PC-3 (cell line): ENCODE results near the gene RBM26. TPM values are rescaled to one million over a fixed set of nuclear protein-coding genes. Genes with fewer than 3 reads are reported as not detected.
A peak's percentile ranks its signal among the peaks of the same experiment; 100 is the strongest.

Experiments
- ATAC-seq: fragments of 200-7000 bp; cut with Tn5 transposase; 2 replicates; pipeline ENCODE4 v1.9.1; 2020; ENCODE audit warnings: mild to moderate bottlenecking, moderate library complexity
- BruUV-seq: library from RNA; stranded (reverse); fragments of 400-500 nt; replicated peaks from 2 replicates; lab custom pipeline; 2021; lab: Mats Ljungman, UMichigan
- CTCF ChIA-PET: fragments of 300-600 bp; sonication (Branson Sonifier 250); formaldehyde crosslinking; loops from one replicate; lab custom pipeline; 2022; ENCODE audit warnings: antibody characterized with exemption; lab: Charles Lee
- POLR2A ChIA-PET: fragments of 300-600 bp; sonication (Branson Sonifier 250); formaldehyde crosslinking; loops from one replicate; lab custom pipeline; 2022; ENCODE audit warnings: antibody characterized with exemption; ENCODE audit not compliant: unreplicated experiment; lab: Charles Lee
- DNase-seq: peaks from one replicate; pipeline ENCODE4 v3.0.0-alpha.2; 2015
- H2AFZ ChIP-seq: fragments of 300-600 bp; sonication (generic); 2 replicates; pipeline ENCODE4 v1.6.0; 2016; ENCODE audit warnings: antibody characterized with exemption, low read length
- H3F3A ChIP-seq: fragments of 300-600 bp; sonication (generic); one replicate; pipeline ENCODE4 v1.6.0; 2017; ENCODE audit warnings: antibody characterized with exemption, low read length, control low read depth, mild to moderate bottlenecking; ENCODE audit not compliant: unreplicated experiment
- H3K27ac ChIP-seq: fragments of 300-600 bp; sonication (generic); 2 replicates; pipeline ENCODE4 v1.5.1; 2016; ENCODE audit warnings: mild to moderate bottlenecking, low read length
- H3K27me3 ChIP-seq: fragments of 300-600 bp; sonication (generic); 2 replicates; pipeline ENCODE4 v1.6.1; 2016; ENCODE audit warnings: low read length, mixed read lengths
- H3K36me3 ChIP-seq: fragments of 300-600 bp; sonication (generic); 2 replicates; pipeline ENCODE4 v1.6.1; 2016; ENCODE audit warnings: low read depth, mixed run types, low read length, mixed read lengths
- H3K4me1 ChIP-seq: fragments of 300-600 bp; sonication (generic); 2 replicates; pipeline ENCODE4 v1.5.1; 2016; ENCODE audit warnings: low read length; ENCODE audit not compliant: insufficient read depth
- H3K4me2 ChIP-seq: fragments of 300-600 bp; sonication (generic); 2 replicates; pipeline ENCODE4 v1.6.0; 2016; ENCODE audit warnings: low read length
- H3K4me3 ChIP-seq: fragments of 300-600 bp; sonication (generic); 2 replicates; pipeline ENCODE4 v1.5.1; 2016; ENCODE audit warnings: mild to moderate bottlenecking, low read length, mixed read lengths
- H3K79me2 ChIP-seq: fragments of 300-600 bp; sonication (generic); 2 replicates; pipeline ENCODE4 v1.6.1; 2017; ENCODE audit warnings: low read length, mixed read lengths
- H3K9ac ChIP-seq: fragments of 300-600 bp; sonication (generic); 2 replicates; pipeline ENCODE4 v1.6.0; 2016; ENCODE audit warnings: mild to moderate bottlenecking, low read length
- H3K9me2 ChIP-seq: fragments of 300-600 bp; sonication (generic); replicated peaks from 2 replicates; pipeline ENCODE4 v1.6.1; 2016; ENCODE audit warnings: mixed run types, low read length, mixed read lengths
- H3K9me3 ChIP-seq: fragments of 300-600 bp; sonication (generic); 2 replicates; pipeline ENCODE4 v1.6.1; 2016; ENCODE audit warnings: low read length, mixed read lengths
- H4K20me1 ChIP-seq: fragments of 300-600 bp; sonication (generic); 2 replicates; pipeline ENCODE4 v1.6.1; 2016; ENCODE audit warnings: low read length, mixed read lengths
- CTCF ChIP-seq: fragments of 300-600 bp; sonication (generic); conservative IDR thresholded peaks from 2 replicates; pipeline ENCODE4 v1.5.1; 2017; ENCODE audit warnings: antibody characterized with exemption, low read depth, mild to moderate bottlenecking, low read length
- EZH2 ChIP-seq: fragments of 300-600 bp; sonication (generic); IDR thresholded peaks from one replicate; pipeline ENCODE4 v1.6.1; 2017; ENCODE audit warnings: antibody characterized with exemption, mild to moderate bottlenecking, low read length; ENCODE audit not compliant: unreplicated experiment
- EZH2phosphoT487 ChIP-seq: fragments of 300-600 bp; sonication (generic); IDR thresholded peaks from 2 replicates; pipeline ENCODE4 v1.6.1; 2018; ENCODE audit warnings: mild to moderate bottlenecking, antibody characterized with exemption, low read length, borderline replicate concordance
- intact Hi-C: fragments of 100-400 bp; cut with micrococcal nuclease; formaldehyde crosslinking; loops from 2 replicates; pipeline ENCODE4 v1.9.0; 2023
- total RNA-seq: library from RNA; depleted of rRNA; stranded (reverse); fragments of >200 nt; gene quantifications from 2 replicates; pipeline ENCODE4 v1.2.3, GENCODE V29; 2014

The RBM26 gene
- total RNA-seq, 1 experiment from 2014 or later: 16.1 TPM

GRCh38 chr13:79401259-79402070 lies 4.6 kb downstream of the RBM26 start:
- intact Hi-C loops: no loop called here
- H3K27ac ChIP-seq: no peak overlapping the region
- H3K4me3 ChIP-seq: no peak overlapping the region
- no TSS peak for BruUV-seq
- no peak overlapping the region for H3K9ac ChIP-seq
- H3F3A ChIP-seq: no peaks in the 10 kb centered on the region
- POLR2A ChIA-PET: no interaction called here
- H3K27me3 ChIP-seq: no peaks in the 10 kb centered on the region
- DNase-seq: no peak
- CTCF ChIA-PET: interaction anchor here (0.6 to 0.7 kb wide), 2 partner anchors 9 to 1647 kb away, joined by 3 read pairs; no protein-coding TSS in a partner anchor
- peaks cover 36% of the 10 kb centered on the region for H4K20me1 ChIP-seq
- H3K4me2 ChIP-seq: no peak overlapping the region
- no peak overlapping the region for H2AFZ ChIP-seq
- peaks cover 22% of the 10 kb centered on the region for H3K4me1 ChIP-seq
- H3K9me2 ChIP-seq: no peaks in the 10 kb centered on the region
- peaks cover 98% of the 10 kb centered on the region for H3K79me2 ChIP-seq
- peaks cover 32% of the 10 kb centered on the region for H3K36me3 ChIP-seq
- ATAC-seq: no peak
- H3K9me3 ChIP-seq: no peaks in the 10 kb centered on the region
- no peak for TF ChIP-seq CTCF
- no peak for TF ChIP-seq EZH2
- no peak for TF ChIP-seq EZH2phosphoT487

- Histone ChIP-seq H3K27me3 (no peaks in the 10 kb centered on the region), H3K4me3 (no peak overlapping the region), H3K79me2 (peaks cover 100% of the 10 kb centered on the region), H3K9ac (no peak overlapping the region), H4K20me1 (peaks cover 27% of the 10 kb centered on the region), H3K36me3 (peaks cover 48% of the 10 kb centered on the region), H3F3A (no peaks in the 10 kb centered on the region), H3K4me1 (peaks cover 22% of the 10 kb centered on the region), H3K27ac (no peak overlapping the region), H3K9me2 (no peaks in the 10 kb centered on the region), H3K9me3 (no peaks in the 10 kb centered on the region), H2AFZ (no peak overlapping the region), H3K4me2 (no peak overlapping the region)
- DNase-seq (peak; percentile 33), ATAC-seq (no peak)
- TF ChIP-seq EZH2 (no peak), EZH2phosphoT487 (no peak), CTCF (no peak)
- CTCF ChIA-PET: no interaction called here
- intact Hi-C loops: no loop called here
- POLR2A ChIA-PET: no interaction called here
- BruUV-seq: no TSS peak
Observed at GRCh38 chr13:79398915-79399314, 7.1 kb downstream of the RBM26 start.

GRCh38 chr13:79398127-79398526 lies 7.9 kb downstream of the RBM26 start:
- intact Hi-C loops: no loop called here
- peaks cover 19% of the 10 kb centered on the region for H3K4me1 ChIP-seq
- BruUV-seq: no TSS peak
- H3K36me3 ChIP-seq: peaks cover 48% of the 10 kb centered on the region
- no peak for DNase-seq
- peaks cover 100% of the 10 kb centered on the region for H3K79me2 ChIP-seq
- H3K27me3 ChIP-seq: no peaks in the 10 kb centered on the region
- H3K4me3 ChIP-seq: no peak overlapping the region
- no peak for TF ChIP-seq EZH2
- no peak for TF ChIP-seq CTCF
- TF ChIP-seq EZH2phosphoT487: no peak
- H3K9ac ChIP-seq: no peak overlapping the region
- H4K20me1 ChIP-seq: peaks cover 26% of the 10 kb centered on the region
- no peak overlapping the region for H2AFZ ChIP-seq
- H3F3A ChIP-seq: no peaks in the 10 kb centered on the region
- H3K27ac ChIP-seq: no peak overlapping the region
- no peak for ATAC-seq
- H3K9me3 ChIP-seq: no peaks in the 10 kb centered on the region
- CTCF ChIA-PET: interaction anchor here (0.6 kb wide), 1 partner anchor 26 kb away, joined by 9 read pairs; no protein-coding TSS in a partner anchor
- H3K9me2 ChIP-seq: no peaks in the 10 kb centered on the region
- POLR2A ChIA-PET: no interaction called here
- no peak overlapping the region for H3K4me2 ChIP-seq
